Stimulated activated CD4-positive, alpha-beta T cell treated with anti-CD3 and anti-CD28 coated beads, Interleukin-4, amount 100 ng/mL, for 24 hours (primary cell): Measurements from ENCODE around the gene TCEANC.

Source experiments
- DNase-seq: peaks from one replicate; pipeline ENCODE4 v3.0.0-alpha.2; 2020

Gene TCEANC

GRCh38 chrX:13693341-13693961 is 40.5 kb downstream of the TCEANC start:
- no peak for DNase-seq

DNA sequence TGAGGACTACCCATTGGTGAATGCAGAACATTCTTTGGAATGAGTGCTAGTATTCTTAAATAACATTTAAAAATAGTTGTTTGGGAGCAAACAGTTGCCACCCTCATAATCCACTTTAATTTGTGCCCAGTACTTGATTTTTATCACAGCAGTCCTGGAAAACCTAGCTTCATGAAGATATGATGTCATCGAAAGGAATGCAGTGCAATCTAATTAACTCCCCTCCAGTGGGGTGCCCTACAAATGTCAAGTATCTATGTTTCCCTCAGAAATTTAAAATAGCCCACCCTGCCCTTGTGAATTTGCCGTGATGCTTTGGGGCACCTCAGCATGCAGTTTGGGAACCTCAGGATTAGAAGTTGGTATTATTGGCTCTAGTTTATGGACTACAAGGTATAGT is 41.4 kb downstream of the TCEANC start:
- no peak for DNase-seq

DNA sequence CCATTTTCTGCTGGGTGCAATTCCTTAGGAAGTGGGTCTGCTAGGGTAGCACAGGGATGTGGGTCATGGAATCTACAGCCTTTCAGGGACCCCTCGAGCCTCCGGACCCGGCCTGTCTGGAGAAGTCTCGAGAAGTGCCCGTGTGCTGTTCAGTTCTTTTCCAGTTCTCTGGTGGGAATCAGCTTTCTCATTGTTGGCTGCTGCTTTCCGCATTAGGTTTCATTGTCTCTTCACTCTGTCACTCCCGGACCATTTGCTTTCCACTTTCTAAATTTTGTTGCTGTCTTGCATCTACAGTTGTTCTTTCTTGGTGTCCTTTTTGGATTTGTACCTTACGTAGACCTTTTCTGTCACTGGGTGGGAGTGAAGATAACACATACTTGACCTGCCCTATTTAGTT is 42.0 kb downstream of the TCEANC start:
- no peak for DNase-seq

- DNase-seq: no peak
Measured at GRCh38 chrX:13695601-13696115, 42.7 kb downstream of the TCEANC start.

DNA sequence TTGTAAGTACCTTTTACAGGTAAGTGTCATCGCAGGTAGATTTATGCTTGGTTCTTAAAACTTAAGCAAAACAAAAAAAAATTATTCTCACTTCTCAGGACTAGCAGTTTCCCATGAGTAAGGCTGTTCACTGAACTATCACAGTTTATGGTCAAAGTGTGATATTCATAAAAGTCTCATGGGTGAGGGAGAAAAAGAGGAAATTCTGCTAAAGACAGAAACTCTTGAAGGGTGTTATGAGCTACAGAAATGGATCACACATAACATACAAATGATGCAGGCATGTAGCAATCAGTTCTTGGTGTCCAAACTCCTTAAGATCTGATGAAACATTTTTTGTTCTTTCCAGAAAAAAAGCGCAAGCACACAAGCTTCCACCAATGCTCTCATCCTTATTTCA is 44.5 kb downstream of the TCEANC start:
- DNase-seq: no peak

- no peak for DNase-seq
Measured at GRCh38 chrX:13697976-13698375, 45.0 kb downstream of the TCEANC start.

DNA sequence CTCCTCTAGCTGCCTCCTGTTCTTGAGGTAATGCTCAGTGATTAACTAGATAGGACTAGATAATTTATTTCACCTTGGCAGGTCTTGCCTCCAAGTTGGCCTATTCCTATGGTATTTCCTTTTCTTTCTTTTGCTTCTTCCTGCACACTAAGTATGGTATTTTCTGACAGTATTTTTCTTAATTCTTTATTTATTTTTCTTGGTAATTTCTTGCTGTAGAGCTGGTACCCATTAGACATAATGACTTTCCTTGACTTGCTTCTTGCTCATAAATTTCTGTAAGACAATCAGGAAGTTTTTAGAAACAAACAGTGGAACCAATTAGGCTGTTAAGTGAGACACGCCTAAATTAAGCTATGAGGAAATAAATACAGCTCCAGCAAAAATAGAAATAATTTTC is 45.5 kb downstream of the TCEANC start:
- DNase-seq: no peak

DNA sequence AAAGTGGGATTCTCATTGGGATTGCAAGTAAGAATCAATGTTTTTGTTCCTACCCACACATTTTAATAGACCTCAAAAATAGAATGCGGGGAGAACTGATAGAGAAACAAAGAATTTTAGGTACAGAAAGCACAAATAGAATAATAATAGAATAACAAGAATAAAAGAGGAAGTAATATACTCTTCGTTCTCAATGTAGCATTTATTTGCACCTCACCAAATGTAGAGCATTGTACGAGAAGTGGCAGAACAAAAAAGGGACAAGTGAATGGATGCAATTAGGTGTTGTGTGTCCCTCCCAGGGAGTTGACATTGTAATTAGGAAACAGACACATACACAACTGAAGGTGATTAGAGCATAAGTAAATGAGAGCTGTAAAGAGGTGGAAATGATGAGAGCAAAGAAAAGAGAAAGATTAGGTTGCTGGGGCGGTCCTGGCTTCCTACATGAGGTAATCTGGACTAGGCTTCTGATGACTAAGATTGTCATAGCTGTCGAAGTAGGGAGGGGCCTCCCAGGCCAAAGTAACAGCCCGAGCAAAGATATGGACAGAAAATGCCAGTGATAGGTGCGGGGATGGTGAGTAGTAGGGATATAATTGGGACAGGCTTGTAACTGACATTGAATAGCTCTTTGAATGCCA is 46.4 kb downstream of the TCEANC start:
- no peak for DNase-seq

- DNase-seq: no peak
Measured at GRCh38 chrX:13700380-13700779, 47.4 kb downstream of the TCEANC start.

DNA sequence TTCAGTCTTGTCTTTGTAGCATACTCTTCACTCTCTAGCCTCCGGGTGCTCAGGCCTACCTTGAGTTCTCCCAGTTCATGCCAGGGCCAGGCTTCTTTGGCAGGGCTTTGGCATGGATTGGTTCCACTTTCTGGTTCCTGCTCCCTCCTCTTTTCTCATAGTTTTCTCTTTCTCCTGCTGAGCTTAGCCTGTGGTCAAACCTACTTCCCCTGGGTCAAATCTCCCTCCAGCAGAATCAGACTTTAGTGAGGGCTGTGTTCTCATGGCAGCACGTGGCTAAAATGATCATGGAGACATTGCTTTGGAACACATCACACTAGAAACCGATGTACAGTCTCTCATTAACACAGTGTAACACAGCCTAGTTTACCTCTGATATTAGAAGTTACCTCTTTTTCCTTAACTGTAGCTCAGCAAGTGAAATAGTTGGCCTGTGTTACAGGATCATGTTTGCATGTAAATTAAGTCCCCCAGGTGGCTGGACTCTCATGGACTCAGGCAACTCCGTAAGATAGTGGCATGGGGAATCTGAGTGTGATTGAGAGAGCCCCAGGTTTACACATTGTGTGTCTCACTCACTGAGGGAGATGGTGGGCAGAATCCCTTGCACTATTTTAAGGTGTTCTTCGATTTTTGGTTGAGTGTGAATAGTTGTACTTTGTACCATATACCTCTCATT is 49.3 kb downstream of the TCEANC start:
- DNase-seq: no peak

DNA sequence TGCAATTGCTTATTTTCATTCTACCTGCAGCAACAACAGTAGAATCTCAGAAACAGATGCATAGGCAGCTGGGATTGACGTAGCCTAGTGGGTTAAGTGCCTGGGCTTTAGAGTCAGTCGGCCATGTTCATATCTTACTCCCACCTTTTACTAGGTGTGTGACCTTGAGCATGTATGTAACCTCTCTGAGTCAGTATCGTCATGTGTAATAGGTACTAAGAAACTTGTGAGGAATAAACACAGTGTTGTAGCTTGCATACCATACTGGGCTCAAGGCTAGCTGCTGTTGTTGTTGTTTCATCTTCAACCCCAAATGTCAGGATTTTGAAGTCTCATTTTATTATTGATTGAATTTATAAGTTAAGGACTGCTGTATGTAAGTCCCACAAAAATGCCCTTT is 50.2 kb downstream of the TCEANC start:
- DNase-seq: no peak

- DNase-seq: no peak
Measured at GRCh38 chrX:13703589-13703988, 50.6 kb downstream of the TCEANC start.

DNA sequence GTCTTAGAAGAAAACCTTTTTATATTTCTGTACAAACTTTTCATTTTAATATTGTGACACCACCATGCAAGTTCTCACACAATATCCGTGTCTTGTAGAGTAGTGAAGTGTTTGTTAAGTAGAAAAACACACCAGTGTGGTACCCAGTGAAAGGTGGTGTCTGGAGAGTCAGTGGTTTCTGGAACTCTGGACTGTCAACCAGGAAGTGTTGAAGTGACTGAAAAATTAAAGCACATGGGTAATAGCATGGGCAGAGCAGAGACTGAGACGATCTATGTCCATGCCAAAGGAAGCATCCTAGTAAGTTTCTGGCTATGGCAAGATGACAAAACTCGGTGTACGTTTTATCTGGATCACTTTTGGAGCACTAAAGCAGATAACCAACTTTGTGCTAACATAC is 58.2 kb downstream of the TCEANC start:
- no peak for DNase-seq
